HG02610 (cell line): ENCODE data around the gene DPH5.
A peak's percentile ranks its signal among the peaks of the same experiment; 100 is the strongest.
"Not testable (repeated sequence)": the region's sequence is repeated elsewhere in the genome, so short reads cannot be mapped to it uniquely, and the experiment has no call there.

Source experiments
- ATAC-seq: cut with Tn5 transposase; IDR thresholded peaks from one replicate; pipeline ENCODE4 v1.9.1; 2021; ENCODE audit warnings: mild to moderate bottlenecking, moderate library complexity; ENCODE audit not compliant: unreplicated experiment

The DPH5 gene

DNA sequence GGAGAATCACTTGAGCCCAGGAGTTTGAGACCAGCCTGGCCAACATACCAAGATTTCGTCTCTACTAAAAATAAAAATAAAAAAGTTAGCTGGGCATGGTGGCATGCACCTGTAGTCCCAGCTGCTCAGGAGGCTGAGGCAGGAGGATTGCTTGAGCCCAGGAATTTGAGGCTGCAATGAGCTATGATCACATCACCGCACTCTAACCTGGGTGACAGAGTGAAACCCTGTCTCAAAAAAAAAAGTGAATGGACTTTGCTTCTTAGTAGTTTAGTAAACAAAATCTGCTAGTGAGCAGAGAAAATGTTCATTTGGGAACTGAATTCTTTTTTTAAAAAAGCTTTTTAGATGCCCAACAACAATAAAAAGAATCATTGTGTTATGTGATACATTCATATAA lies 6.5 kb upstream of the DPH5 start:
- ATAC-seq, result not testable (repeated sequence)

DNA sequence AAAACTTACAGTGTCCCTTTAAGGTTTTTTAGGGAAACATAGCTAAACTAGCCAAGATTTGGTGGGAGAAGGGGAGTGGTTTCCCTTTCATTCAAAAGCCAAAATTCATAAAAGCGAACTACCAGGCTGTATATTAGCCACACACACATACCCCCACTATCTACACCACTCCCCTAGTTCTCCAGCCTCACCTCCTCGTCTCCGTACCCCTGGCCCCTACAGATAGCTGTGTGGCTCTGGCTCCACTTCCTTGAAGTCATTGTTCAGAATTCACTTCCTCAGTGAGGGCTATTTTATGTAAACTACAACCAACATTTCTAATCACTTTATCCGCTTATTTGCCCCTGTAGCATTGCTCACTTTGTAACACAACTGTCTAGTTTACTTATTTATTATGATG lies 5.3 kb upstream of the DPH5 start:
- no peak for ATAC-seq

- ATAC-seq, result no peak
Observed at GRCh38 chr1:101029184-101029583, 3.6 kb upstream of the DPH5 start.

DNA sequence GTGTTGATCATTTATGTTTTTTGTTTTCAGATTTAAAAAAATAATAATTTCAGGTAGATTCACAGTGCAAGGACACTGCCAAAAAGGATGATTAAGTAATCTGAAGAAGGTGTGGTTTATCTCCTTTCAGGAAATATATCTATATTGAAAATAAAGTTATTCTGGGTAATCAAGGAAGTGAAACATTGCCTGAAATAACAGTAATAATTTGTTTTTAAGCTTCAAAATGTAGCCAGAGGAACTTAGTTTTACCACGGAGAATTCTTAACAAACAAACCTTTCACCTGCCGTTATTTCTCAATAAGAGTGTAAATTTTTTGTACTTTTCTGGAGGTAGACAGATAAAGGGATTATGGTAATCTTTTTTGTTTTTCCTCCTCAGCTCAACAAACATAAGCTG lies 2.9 kb upstream of the DPH5 start:
- no peak for ATAC-seq

GRCh38 chr1:101027194-101027772 lies 1.7 kb upstream of the DPH5 start:
- no peak for ATAC-seq

GRCh38 chr1:101026430-101026788 lies 825 bp upstream of the DPH5 start:
- ATAC-seq, result no peak

GRCh38 chr1:101025283-101025656 lies 314 bp downstream of the DPH5 start:
- ATAC-seq, result peak; percentile 24

DNA sequence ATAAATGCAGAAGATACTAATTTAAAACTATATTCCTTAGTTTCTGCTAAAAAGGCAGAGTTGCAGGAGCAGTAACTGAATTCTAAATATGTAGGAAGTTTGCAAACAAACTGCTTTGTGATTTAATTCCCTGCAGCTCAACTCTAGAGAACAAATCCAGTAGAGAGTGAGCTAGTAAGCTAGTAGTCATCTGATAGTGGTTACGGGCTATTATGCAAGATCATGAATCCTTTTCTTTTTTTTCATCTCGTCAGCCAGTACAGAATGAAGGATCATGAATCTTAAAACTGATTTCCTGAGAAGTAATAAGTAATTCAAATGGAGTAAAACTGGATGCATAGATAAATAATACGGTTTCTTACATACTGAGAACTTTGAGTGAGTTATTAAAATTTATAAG lies 3.3 kb downstream of the DPH5 start:
- ATAC-seq, result no peak

DNA sequence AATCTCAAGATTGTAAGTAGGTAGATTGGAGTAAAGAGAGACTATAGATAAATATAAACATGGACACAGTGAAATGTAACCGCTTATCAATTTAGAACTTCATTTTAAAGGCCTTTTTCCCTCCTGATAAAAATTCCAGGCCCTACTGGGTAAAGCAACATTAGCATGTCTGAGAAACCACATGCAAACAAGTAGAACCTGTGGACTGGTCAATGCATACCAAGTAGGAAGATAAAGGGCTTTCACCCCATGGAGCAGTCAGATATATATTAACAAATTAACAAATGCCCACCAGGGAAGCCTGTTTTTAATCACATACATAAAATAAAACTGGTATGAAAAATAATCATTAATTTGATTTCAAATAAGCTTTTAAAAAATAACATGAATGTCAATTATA lies 8.1 kb downstream of the DPH5 start:
- no peak for ATAC-seq

DNA sequence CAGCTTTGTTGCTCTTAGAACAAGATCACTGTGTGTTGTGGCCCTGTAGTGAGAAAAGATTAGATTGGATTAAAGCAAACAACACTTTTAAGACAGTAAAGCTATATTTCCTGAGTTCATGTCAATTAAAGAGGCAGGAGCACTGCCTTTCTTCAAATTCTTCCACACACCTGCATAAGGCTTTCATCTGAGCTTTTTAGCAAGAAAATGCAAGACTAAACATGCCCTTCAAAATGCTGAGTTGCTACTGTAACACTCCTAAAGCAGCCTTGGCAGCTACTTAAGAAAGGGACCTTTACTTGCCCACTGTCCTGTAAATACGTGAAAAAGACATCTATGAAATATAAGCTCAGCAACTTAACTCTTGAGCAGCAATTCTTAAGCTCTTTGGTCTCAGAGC lies 11.8 kb downstream of the DPH5 start:
- no peak for ATAC-seq

DNA sequence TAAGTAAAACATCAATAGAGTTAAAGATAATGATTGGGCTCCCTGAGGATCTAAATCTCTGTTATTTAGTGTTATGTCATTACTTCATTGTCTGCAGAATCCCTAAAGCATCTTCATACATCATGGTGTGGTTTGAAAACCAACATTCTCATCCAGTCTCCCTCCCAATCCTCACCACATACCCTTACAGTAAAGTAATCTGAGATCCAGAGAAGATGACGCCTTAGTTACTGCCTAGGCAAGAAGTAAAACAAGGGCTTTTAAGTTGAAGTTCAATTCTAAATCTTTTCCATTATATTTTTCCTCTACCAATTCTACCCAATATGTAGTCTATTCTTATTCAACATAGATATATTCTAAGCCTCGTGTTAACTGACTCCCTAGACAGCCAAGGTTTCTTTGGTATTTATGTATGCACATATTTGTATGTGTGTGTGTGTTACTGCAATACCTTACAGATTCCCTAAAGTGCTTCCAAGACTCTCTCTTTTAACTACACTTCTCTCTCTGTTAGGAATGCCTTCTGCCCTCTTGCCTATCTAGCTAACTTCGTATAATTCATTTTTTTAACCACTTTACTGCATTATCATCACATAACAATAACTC lies 17.3 kb downstream of the DPH5 start:
- ATAC-seq, result no peak

- no peak for ATAC-seq
Observed at GRCh38 chr1:101006553-101006952, 19.0 kb downstream of the DPH5 start.

GRCh38 chr1:101005871-101006270 lies 19.7 kb downstream of the DPH5 start:
- ATAC-seq, result no peak

GRCh38 chr1:101005183-101005582 lies 20.4 kb downstream of the DPH5 start:
- ATAC-seq, result no peak

GRCh38 chr1:101004670-101005069 lies 20.9 kb downstream of the DPH5 start:
- ATAC-seq, result no peak

GRCh38 chr1:101004061-101004460 lies 21.5 kb downstream of the DPH5 start:
- peak; percentile 69 for ATAC-seq

DNA sequence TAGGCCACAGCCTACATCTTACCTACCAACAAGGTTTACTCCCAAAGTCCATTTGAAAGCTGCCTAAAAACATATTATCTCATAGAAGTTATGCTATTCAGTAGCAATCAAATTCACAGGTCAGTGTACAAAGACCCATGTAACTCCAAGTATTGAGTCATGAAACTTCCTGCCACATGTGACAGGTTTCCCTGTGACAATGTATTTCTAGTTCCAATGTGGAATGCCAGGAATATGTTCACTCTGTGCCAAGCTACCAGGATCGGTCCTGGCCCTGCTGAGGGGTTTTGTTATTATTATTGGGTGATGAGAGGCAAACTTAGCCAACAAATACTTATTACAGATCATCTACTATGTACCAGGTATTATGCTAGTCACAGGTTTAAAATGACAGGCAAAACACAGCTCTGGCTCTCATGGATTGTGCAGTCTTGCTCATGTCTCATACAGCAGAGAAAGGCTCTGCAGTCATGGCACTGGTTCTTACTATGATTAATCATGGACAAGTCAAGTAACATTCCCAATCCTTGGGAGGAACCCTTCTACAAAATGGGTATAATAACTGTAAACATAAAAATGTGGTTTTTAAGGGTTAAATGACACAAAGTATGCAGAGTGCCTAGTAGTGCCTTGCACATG lies 22.5 kb downstream of the DPH5 start:
- peak; percentile 13 for ATAC-seq

DNA sequence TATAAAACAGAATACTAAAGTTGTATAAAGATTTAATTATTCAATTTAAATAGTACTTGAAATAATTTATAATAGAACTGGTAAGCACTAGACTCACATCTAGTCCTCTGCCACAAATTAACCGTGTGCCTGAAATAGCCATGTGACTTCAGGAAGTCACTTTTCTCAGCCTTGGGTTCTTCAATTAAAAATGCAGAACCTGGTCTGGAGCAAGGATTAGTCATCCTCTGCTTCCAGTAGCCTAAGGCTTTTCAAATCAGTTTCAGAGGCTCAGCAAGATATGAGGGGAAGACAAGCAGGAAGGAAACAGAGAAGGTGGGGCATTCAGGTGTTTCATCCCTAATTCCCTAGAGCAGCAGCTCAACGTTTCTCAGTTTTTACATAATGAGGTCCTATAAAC lies 23.0 kb downstream of the DPH5 start:
- peak; percentile 61 for ATAC-seq

- no peak for ATAC-seq
Observed at GRCh38 chr1:101000131-101000873, 25.3 kb downstream of the DPH5 start.

DNA sequence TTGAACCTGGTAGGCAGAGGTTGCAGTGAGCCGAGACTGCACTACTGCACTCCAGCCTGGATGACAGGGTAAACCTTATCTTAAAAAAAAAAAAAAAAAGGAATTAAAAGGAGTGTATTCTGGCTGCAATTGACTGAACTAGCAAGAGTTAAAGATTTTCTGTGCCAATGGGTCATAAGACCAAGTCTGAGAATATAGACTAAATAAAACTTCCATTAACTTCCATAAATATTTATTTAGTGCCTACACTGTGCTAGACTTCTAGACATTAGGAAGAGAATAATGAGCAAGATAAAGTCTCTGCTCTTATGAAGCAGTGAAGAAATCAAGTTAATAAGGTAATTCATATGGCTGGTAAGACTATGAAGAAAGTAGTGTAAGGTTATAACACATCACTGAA lies 27.2 kb downstream of the DPH5 start:
- ATAC-seq, result no peak

- no peak for ATAC-seq
Observed at GRCh38 chr1:100995198-100995988, 30.2 kb downstream of the DPH5 start.
